K562 (cell line): ENCODE data around the gene NPVF.

Experiments used
- ELF4 ChIP-seq: fragments of 450-650 bp; formaldehyde crosslinking; IDR thresholded peaks from 2 replicates; pipeline ENCODE4 v1.4.0; 2022; ENCODE audit warnings: missing genetic modification characterization
- EP300 ChIP-seq: IDR thresholded peaks from 2 replicates; pipeline ENCODE4 v1.6.1; 2012; ENCODE audit warnings: low read length, improper control_type of control experiment
- ERF ChIP-seq: fragments of 450-650 bp; formaldehyde crosslinking; IDR thresholded peaks from 2 replicates; pipeline ENCODE4 v1.4.0; 2020; ENCODE audit warnings: mild to moderate bottlenecking, mixed read lengths
- HCFC1 ChIP-seq: IDR thresholded peaks from 2 replicates; pipeline ENCODE4 v1.6.1; 2012; ENCODE audit warnings: low read depth, low read length, improper control_type of control experiment
- PHF20 ChIP-seq: fragments of 450-650 bp; IDR thresholded peaks from 2 replicates; pipeline ENCODE4 v1.6.1; 2018; ENCODE audit not compliant: partially characterized antibody
- ZFP36 ChIP-seq: fragments of 150-350 bp; IDR thresholded peaks from 2 replicates; pipeline ENCODE4 v1.6.1; 2018; ENCODE audit warnings: low read length, low read depth; ENCODE audit not compliant: partially characterized antibody
- ZNF146 ChIP-seq: IDR thresholded peaks from one replicate; pipeline ENCODE4 v1.6.1; 2018; ENCODE audit warnings: missing compliant biosample characterization; ENCODE audit not compliant: unreplicated experiment
- ZNF274 ChIP-seq: IDR thresholded peaks from 2 replicates; pipeline ENCODE4 v1.6.1; 2011; ENCODE audit warnings: low read depth, mild to moderate bottlenecking, low read length, moderate library complexity, borderline replicate concordance
- TF ChIP-seq, protein P1 (sequence below): fragments of 200-800 bp; sonication (Bioruptor generic); IDR thresholded peaks from 2 replicates; pipeline ENCODE4 v1.6.1; 2016; ENCODE audit warnings: missing genetic modification characterization, missing compliant biosample characterization
- TF ChIP-seq, protein P2 (sequence below): sonication (generic); formaldehyde crosslinking; IDR thresholded peaks from 2 replicates; pipeline ENCODE4 v1.8.1; 2023; ENCODE audit warnings: mild to moderate bottlenecking, missing genetic modification reagents, moderate library complexity
- TF ChIP-seq, protein P3 (sequence below): sonication (generic); formaldehyde crosslinking; IDR thresholded peaks from 2 replicates; pipeline ENCODE4 v1.8.0; 2022; ENCODE audit warnings: mild to moderate bottlenecking, missing genetic modification reagents, borderline replicate concordance
- TF ChIP-seq, protein P4 (sequence below): fragments of 250-450 bp; sonication (Bioruptor Pico); IDR thresholded peaks from 2 replicates; pipeline ENCODE4 v1.4.0; 2020; ENCODE audit warnings: mild to moderate bottlenecking, moderate library complexity
- TF ChIP-seq, protein P5 (sequence below): sonication (generic); formaldehyde crosslinking; IDR thresholded peaks from 2 replicates; pipeline ENCODE4 v1.8.1; 2023; ENCODE audit warnings: mild to moderate bottlenecking, missing genetic modification reagents
- TF ChIP-seq, protein P6 (sequence below): sonication (generic); formaldehyde crosslinking; IDR thresholded peaks from 2 replicates; pipeline ENCODE4 v1.5.0; 2020; ENCODE audit warnings: missing genetic modification reagents

DNA sequence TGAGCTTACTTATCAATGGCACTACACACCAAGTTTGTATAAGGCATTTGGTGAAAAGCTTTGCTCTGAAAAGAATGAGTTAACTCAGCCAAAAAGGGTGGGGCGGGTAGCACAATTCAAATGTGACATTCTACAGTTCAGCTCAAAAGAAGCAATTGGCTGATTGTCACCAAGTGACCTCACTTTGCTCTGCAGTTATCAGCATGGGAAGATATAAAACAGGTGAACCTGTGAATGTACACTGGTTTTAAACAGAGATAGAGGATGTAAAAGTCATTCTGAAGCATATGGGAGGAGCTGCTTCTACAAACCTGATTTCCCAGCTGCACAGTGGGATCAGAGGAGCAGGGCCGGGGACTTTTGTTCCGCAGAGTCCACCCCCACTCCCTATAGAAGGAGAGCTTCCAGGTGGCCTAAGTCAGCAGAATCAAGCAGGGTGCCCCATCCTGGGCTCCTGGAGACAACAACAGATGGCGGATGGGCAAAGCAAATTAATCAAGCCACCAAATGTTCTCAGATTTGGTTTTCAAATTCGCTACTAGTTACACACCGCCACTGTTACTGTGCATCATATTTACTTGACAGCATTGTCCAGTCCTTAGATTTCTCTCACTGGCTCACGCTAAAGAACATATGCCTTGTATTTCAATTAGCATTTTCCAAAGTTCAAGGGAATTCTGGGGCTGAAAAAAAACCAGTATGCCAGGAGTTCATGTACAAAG is 27.5 kb upstream of the NPVF start:
- no peak for TF ChIP-seq ELF4 (CRISPR knock-in tag)
- TF ChIP-seq, protein P1, sequence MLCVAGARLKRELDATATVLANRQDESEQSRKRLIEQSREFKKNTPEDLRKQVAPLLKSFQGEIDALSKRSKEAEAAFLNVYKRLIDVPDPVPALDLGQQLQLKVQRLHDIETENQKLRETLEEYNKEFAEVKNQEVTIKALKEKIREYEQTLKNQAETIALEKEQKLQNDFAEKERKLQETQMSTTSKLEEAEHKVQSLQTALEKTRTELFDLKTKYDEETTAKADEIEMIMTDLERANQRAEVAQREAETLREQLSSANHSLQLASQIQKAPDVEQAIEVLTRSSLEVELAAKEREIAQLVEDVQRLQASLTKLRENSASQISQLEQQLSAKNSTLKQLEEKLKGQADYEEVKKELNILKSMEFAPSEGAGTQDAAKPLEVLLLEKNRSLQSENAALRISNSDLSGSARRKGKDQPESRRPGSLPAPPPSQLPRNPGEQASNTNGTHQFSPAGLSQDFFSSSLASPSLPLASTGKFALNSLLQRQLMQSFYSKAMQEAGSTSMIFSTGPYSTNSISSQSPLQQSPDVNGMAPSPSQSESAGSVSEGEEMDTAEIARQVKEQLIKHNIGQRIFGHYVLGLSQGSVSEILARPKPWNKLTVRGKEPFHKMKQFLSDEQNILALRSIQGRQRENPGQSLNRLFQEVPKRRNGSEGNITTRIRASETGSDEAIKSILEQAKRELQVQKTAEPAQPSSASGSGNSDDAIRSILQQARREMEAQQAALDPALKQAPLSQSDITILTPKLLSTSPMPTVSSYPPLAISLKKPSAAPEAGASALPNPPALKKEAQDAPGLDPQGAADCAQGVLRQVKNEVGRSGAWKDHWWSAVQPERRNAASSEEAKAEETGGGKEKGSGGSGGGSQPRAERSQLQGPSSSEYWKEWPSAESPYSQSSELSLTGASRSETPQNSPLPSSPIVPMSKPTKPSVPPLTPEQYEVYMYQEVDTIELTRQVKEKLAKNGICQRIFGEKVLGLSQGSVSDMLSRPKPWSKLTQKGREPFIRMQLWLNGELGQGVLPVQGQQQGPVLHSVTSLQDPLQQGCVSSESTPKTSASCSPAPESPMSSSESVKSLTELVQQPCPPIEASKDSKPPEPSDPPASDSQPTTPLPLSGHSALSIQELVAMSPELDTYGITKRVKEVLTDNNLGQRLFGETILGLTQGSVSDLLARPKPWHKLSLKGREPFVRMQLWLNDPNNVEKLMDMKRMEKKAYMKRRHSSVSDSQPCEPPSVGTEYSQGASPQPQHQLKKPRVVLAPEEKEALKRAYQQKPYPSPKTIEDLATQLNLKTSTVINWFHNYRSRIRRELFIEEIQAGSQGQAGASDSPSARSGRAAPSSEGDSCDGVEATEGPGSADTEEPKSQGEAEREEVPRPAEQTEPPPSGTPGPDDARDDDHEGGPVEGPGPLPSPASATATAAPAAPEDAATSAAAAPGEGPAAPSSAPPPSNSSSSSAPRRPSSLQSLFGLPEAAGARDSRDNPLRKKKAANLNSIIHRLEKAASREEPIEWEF (CRISPR knock-in tag), result no peak
- TF ChIP-seq HCFC1, result no peak
- TF ChIP-seq, protein P2, sequence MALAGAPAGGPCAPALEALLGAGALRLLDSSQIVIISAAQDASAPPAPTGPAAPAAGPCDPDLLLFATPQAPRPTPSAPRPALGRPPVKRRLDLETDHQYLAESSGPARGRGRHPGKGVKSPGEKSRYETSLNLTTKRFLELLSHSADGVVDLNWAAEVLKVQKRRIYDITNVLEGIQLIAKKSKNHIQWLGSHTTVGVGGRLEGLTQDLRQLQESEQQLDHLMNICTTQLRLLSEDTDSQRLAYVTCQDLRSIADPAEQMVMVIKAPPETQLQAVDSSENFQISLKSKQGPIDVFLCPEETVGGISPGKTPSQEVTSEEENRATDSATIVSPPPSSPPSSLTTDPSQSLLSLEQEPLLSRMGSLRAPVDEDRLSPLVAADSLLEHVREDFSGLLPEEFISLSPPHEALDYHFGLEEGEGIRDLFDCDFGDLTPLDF (CRISPR knock-in tag), result no peak
- TF ChIP-seq, protein P3, sequence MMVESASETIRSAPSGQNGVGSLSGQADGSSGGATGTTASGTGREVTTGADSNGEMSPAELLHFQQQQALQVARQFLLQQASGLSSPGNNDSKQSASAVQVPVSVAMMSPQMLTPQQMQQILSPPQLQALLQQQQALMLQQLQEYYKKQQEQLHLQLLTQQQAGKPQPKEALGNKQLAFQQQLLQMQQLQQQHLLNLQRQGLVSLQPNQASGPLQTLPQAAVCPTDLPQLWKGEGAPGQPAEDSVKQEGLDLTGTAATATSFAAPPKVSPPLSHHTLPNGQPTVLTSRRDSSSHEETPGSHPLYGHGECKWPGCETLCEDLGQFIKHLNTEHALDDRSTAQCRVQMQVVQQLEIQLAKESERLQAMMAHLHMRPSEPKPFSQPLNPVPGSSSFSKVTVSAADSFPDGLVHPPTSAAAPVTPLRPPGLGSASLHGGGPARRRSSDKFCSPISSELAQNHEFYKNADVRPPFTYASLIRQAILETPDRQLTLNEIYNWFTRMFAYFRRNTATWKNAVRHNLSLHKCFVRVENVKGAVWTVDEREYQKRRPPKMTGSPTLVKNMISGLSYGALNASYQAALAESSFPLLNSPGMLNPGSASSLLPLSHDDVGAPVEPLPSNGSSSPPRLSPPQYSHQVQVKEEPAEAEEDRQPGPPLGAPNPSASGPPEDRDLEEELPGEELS (CRISPR knock-in tag), result no peak
- no peak for TF ChIP-seq ERF (CRISPR knock-in tag)
- TF ChIP-seq EP300, result no peak
- TF ChIP-seq ZNF274, result no peak
- TF ChIP-seq, protein P4, sequence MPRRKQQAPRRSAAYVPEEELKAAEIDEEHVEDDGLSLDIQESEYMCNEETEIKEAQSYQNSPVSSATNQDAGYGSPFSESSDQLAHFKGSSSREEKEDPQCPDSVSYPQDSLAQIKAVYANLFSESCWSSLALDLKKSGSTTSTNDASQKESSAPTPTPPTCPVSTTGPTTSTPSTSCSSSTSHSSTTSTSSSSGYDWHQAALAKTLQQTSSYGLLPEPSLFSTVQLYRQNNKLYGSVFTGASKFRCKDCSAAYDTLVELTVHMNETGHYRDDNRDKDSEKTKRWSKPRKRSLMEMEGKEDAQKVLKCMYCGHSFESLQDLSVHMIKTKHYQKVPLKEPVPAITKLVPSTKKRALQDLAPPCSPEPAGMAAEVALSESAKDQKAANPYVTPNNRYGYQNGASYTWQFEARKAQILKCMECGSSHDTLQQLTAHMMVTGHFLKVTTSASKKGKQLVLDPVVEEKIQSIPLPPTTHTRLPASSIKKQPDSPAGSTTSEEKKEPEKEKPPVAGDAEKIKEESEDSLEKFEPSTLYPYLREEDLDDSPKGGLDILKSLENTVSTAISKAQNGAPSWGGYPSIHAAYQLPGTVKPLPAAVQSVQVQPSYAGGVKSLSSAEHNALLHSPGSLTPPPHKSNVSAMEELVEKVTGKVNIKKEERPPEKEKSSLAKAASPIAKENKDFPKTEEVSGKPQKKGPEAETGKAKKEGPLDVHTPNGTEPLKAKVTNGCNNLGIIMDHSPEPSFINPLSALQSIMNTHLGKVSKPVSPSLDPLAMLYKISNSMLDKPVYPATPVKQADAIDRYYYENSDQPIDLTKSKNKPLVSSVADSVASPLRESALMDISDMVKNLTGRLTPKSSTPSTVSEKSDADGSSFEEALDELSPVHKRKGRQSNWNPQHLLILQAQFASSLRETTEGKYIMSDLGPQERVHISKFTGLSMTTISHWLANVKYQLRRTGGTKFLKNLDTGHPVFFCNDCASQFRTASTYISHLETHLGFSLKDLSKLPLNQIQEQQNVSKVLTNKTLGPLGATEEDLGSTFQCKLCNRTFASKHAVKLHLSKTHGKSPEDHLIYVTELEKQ (CRISPR knock-in tag), result no peak
- TF ChIP-seq PHF20, result no peak
- TF ChIP-seq ZNF146 (CRISPR knock-in tag), result no peak
- TF ChIP-seq, protein P5, sequence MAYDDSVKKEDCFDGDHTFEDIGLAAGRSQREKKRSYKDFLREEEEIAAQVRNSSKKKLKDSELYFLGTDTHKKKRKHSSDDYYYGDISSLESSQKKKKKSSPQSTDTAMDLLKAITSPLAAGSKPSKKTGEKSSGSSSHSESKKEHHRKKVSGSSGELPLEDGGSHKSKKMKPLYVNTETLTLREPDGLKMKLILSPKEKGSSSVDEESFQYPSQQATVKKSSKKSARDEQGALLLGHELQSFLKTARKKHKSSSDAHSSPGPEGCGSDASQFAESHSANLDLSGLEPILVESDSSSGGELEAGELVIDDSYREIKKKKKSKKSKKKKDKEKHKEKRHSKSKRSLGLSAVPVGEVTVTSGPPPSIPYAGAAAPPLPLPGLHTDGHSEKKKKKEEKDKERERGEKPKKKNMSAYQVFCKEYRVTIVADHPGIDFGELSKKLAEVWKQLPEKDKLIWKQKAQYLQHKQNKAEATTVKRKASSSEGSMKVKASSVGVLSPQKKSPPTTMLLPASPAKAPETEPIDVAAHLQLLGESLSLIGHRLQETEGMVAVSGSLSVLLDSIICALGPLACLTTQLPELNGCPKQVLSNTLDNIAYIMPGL, result no peak
- TF ChIP-seq, protein P6, sequence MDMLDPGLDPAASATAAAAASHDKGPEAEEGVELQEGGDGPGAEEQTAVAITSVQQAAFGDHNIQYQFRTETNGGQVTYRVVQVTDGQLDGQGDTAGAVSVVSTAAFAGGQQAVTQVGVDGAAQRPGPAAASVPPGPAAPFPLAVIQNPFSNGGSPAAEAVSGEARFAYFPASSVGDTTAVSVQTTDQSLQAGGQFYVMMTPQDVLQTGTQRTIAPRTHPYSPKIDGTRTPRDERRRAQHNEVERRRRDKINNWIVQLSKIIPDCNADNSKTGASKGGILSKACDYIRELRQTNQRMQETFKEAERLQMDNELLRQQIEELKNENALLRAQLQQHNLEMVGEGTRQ (CRISPR knock-in tag), result no peak
- no peak for TF ChIP-seq ZFP36
